B cell (primary cell): ENCODE measurements around the gene XYLB. TPM values are rescaled to one million over a fixed set of nuclear protein-coding genes. Genes with fewer than 3 reads are reported as not detected.

ENCODE experiments used
- ATAC-seq: fragments of 200-7000 bp; cut with Tn5 transposase; one replicate; pipeline ENCODE4 v1.10.0; 2021; ENCODE audit warnings: low read depth, mild to moderate bottlenecking, moderate number of reproducible peaks, moderate library complexity
- CTCF ChIA-PET: fragments of 350-600 bp; sonication (Branson Sonifier 250); formaldehyde crosslinking; loops from one replicate; lab custom pipeline; 2021; ENCODE audit warnings: antibody characterized with exemption, inconsistent platforms; lab: Charles Lee
- POLR2A ChIA-PET: fragments of 350-600 bp; sonication (Branson Sonifier 250); formaldehyde crosslinking; loops from one replicate; lab custom pipeline; 2021; ENCODE audit warnings: antibody characterized with exemption; lab: Charles Lee
- DNase-seq: peaks from one replicate; pipeline ENCODE4 v3.0.0; 2013
- H2AFZ ChIP-seq: 2 replicates; pipeline ENCODE4 v1.6.1; 2012; ENCODE audit warnings: mild to moderate bottlenecking, low read depth, low read length; ENCODE audit not compliant: insufficient read depth, poor library complexity, severe bottlenecking
- H3K27ac ChIP-seq, 2 donors: 1 replicate in 1 of 2; 2 replicates in 1 of 2; pipeline ENCODE4 v1.5.1; 2012 to 2013; ENCODE audit warnings: low read length in 2 of 2, mild to moderate bottlenecking in 2 of 2, moderate library complexity in 1 of 2
- H3K27me3 ChIP-seq, 4 experiments: fragments of 200-600 bp in 1 of 4; sonication (generic) in 1 of 4; replicated peaks in 1 of 4; 1 replicate in 2 of 4; 2 replicates in 2 of 4; pipeline versions ENCODE4 v1.6.1 to v1.7.0; 2013 to 2016; ENCODE audit warnings: low read length in 3 of 4, mild to moderate bottlenecking in 2 of 4, mixed read lengths in 1 of 4, moderate library complexity in 1 of 4; ENCODE audit not compliant: insufficient read depth in 4 of 4, control insufficient read depth in 3 of 4; ENCODE audit errors: control extremely low read depth in 1 of 4
- H3K36me3 ChIP-seq, 2 experiments: replicated peaks in 1 of 2; 1 replicate in 1 of 2; 2 replicates in 1 of 2; pipeline versions ENCODE4 v1.6.1 to v1.7.1; 2013; ENCODE audit warnings: low read length in 1 of 2; ENCODE audit not compliant: insufficient read depth in 2 of 2, control insufficient read depth in 1 of 2; ENCODE audit errors: control extremely low read depth in 1 of 2, extremely low read depth in 1 of 2
- H3K4me1 ChIP-seq, 2 donors: fragments of 200-600 bp in 1 of 2; sonication (generic) in 1 of 2; 1 replicate in 1 of 2; 2 replicates in 1 of 2; pipeline versions ENCODE4 v1.5.1 to v1.6.1; 2013 to 2017; ENCODE audit warnings: low read length in 2 of 2; ENCODE audit not compliant: control insufficient read depth in 2 of 2, insufficient read depth in 2 of 2
- H3K4me2 ChIP-seq: replicated peaks from 2 replicates; pipeline ENCODE3; 2012; ENCODE audit warnings: mild to moderate bottlenecking, low read depth, low read length; ENCODE audit not compliant: poor library complexity, severe bottlenecking
- H3K4me3 ChIP-seq, 5 experiments: fragments of 200-600 bp in 1 of 5; sonication (generic) in 1 of 5; 1 replicate in 3 of 5; 2 replicates in 2 of 5; pipeline versions ENCODE4 v1.5.1 to v1.7.0; 2011 to 2016; ENCODE audit warnings: low read length in 4 of 5, mild to moderate bottlenecking in 4 of 5, low read depth in 2 of 5, control low read depth in 1 of 5, moderate library complexity in 1 of 5; ENCODE audit not compliant: insufficient read depth in 1 of 5; ENCODE audit errors: control extremely low read depth in 1 of 5, extremely low read depth in 1 of 5
- H3K79me2 ChIP-seq: fragments of 200-600 bp; sonication (generic); one replicate; pipeline ENCODE4 v1.6.0; 2016; ENCODE audit warnings: low read length; ENCODE audit not compliant: control insufficient read depth, insufficient read depth
- H3K9ac ChIP-seq: fragments of 200-600 bp; sonication (generic); 2 replicates; pipeline ENCODE4 v1.6.1; 2017; ENCODE audit warnings: mild to moderate bottlenecking, low read length, moderate library complexity
- H3K9me3 ChIP-seq, 3 donors: one replicate each; pipeline versions ENCODE4 v1.6.1 to v1.7.1; 2013; ENCODE audit warnings: low read length in 2 of 3; ENCODE audit not compliant: control insufficient read depth in 2 of 3, insufficient read depth in 1 of 3; ENCODE audit errors: control extremely low read depth in 1 of 3
- H4K20me1 ChIP-seq: 2 replicates; pipeline ENCODE4 v1.6.0; 2012; ENCODE audit warnings: mild to moderate bottlenecking, low read length; ENCODE audit not compliant: insufficient read depth, control insufficient read depth, poor library complexity, severe bottlenecking
- H3K27ac Mint-ChIP-seq: one replicate; pipeline ENCODE4 v1.8.0; 2021; ENCODE audit warnings: mixed read lengths
- H3K27me3 Mint-ChIP-seq: one replicate; pipeline ENCODE4 v1.8.0; 2021; ENCODE audit warnings: mixed read lengths
- H3K4me1 Mint-ChIP-seq: one replicate; pipeline ENCODE4 v1.8.0; 2021; ENCODE audit warnings: mixed read lengths
- H3K4me3 Mint-ChIP-seq: one replicate; pipeline ENCODE4 v1.8.0; 2021; ENCODE audit warnings: mixed read lengths
- H3K9me3 Mint-ChIP-seq: one replicate; pipeline ENCODE4 v1.8.0; 2022; ENCODE audit warnings: mixed read lengths; ENCODE audit not compliant: insufficient read depth
- EZH2 ChIP-seq: IDR thresholded peaks from 2 replicates; pipeline ENCODE4 v1.6.1; 2012; ENCODE audit warnings: borderline replicate concordance, low read depth, mild to moderate bottlenecking, moderate library complexity, low read length; ENCODE audit not compliant: insufficient read depth, poor library complexity, severe bottlenecking
- WGBS: methylation state at CpG from one replicate; pipeline ENCODE4 v1.1.5; 2013; ENCODE audit warnings: missing lambda C conversion rate; ENCODE audit not compliant: insufficient coverage; 5-methylcytosine and 5-hydroxymethylcytosine counted together
- intact Hi-C: fragments of 100-400 bp; cut with micrococcal nuclease; formaldehyde crosslinking; loops from one replicate; pipeline ENCODE4 v1.10.0; 2022
- polyA plus RNA-seq: library from polyadenylated mRNA; depleted of rRNA; stranded (reverse); fragments of >200 nt; gene quantifications from 2 replicates; pipeline ENCODE4 v1.2.3, GENCODE V29; 2012
- total RNA-seq, 2 donors: library from RNA; stranded (reverse); fragments of 120-200 nt in 1 of 2; gene quantifications; 1 replicate in 1 of 2; 2 replicates in 1 of 2; pipeline versions ENCODE4 v1.2.3 to v1.2.4, GENCODE V29; 2013 to 2022
- TF ChIP-seq, protein P1 (sequence below): fragments of 200-600 bp; IDR thresholded peaks from one replicate; pipeline ENCODE4 v1.8.0; 2022; ENCODE audit warnings: antibody characterized with exemption, mild to moderate bottlenecking

XYLB gene
- total and polyA plus RNA-seq, 2 donors (not counting 1 experiment from before 2014, with no cell fraction given) = 0.19 to 0.71 TPM

DNA sequence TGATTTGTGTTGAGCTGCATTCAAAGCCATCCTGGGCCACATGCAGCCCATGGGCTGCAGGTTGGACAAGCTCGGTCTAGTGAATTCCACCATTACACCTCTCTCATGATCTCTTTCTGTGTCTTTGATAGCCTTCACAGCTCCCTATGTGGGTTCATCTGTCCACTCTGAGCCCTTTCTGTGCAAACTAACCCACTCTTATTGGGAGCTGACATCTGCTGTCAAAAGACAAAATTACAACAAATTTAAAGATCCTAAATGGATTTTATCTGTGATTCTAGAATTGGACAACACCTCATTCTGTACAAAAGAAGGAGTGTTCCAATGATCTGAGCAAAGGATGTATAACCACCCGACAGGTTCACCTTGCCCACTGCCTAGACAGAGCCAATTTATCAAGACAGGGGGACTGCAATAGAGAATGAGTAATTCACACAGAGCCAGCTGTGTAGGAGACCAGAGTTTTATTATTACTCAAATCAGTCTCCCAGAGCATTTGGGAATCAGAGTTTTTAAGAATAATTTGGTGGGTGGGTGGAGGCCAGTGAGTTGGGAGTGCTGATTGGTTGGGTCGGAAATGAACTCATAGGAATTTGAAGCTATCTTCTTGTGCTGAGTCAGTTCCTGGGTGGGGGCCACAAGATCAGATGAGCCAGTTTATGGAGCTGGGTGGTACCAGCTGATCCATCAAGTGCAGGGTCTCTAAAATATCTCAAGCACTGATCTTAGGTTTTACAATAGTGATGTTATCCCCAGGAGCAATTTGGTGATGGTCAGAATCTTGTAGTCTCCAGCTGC is 2.6 kb upstream of the XYLB start:
- Histone ChIP-seq H2AFZ (no peak overlapping the region), H4K20me1 (no peaks in the 10 kb centered on the region), H3K27ac (no peak overlapping the region), H3K27me3 (no peaks in the 10 kb centered on the region), H3K9me3 (peaks cover 0 to 5% (median 0%) of the 10 kb centered on the region in 3 donors), H3K36me3 (no peaks in the 10 kb centered on the region), H3K9ac (no peak overlapping the region), H3K4me2 (no peak overlapping the region), H3K4me1 (peaks cover 0 to 10% of the 10 kb centered on the region in 2 donors), H3K79me2 (no peaks in the 10 kb centered on the region), H3K4me3 (no peak overlapping the region)
- DNase-seq (no peak), ATAC-seq (no peak)
- CTCF ChIA-PET = interaction anchor here (0.6 to 3.8 kb wide), 2 partner anchors 137 to 153 kb away, joined by 4 to 34 read pairs; no protein-coding TSS in a partner anchor
- no peak for TF ChIP-seq EZH2
- TF ChIP-seq, protein P1, sequence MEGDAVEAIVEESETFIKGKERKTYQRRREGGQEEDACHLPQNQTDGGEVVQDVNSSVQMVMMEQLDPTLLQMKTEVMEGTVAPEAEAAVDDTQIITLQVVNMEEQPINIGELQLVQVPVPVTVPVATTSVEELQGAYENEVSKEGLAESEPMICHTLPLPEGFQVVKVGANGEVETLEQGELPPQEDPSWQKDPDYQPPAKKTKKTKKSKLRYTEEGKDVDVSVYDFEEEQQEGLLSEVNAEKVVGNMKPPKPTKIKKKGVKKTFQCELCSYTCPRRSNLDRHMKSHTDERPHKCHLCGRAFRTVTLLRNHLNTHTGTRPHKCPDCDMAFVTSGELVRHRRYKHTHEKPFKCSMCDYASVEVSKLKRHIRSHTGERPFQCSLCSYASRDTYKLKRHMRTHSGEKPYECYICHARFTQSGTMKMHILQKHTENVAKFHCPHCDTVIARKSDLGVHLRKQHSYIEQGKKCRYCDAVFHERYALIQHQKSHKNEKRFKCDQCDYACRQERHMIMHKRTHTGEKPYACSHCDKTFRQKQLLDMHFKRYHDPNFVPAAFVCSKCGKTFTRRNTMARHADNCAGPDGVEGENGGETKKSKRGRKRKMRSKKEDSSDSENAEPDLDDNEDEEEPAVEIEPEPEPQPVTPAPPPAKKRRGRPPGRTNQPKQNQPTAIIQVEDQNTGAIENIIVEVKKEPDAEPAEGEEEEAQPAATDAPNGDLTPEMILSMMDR = no peak
- Mint-ChIP-seq H3K9me3 (no peaks in the 10 kb centered on the region), H3K4me1 (peaks cover 5% of the 10 kb centered on the region), H3K4me3 (no peak overlapping the region), H3K27ac (no peak overlapping the region), H3K27me3 (peaks cover 2% of the 10 kb centered on the region)
- intact Hi-C loops = loop anchor here (10.0 kb wide), 1 partner anchor 111 kb away; the partner anchor contains the start of gene ACVR2B
- POLR2A ChIA-PET = no interaction called here
- 100% methylated on average over 2 of the region's 3 CpGs for WGBS
